Chondrocyte (in vitro differentiated cells): ENCODE results near the gene NEURL2. TPM values are rescaled to one million over a fixed set of nuclear protein-coding genes. Genes with fewer than 3 reads are reported as not detected.
A peak's percentile ranks its signal among the peaks of the same experiment; 100 is the strongest.

Source experiments
- DNase-seq: peaks from one replicate; pipeline ENCODE4 v3.0.0; 2021; ENCODE audit warnings: mixed read lengths, low spot score
- H3K27ac Mint-ChIP-seq: one replicate; pipeline ENCODE4 v1.8.0; 2021; ENCODE audit warnings: mild to moderate bottlenecking, moderate library complexity, mixed read lengths; ENCODE audit not compliant: unreplicated experiment
- H3K27me3 Mint-ChIP-seq: 2 replicates; pipeline ENCODE4 v1.8.0; 2021; ENCODE audit warnings: low read depth, mixed read lengths
- H3K36me3 Mint-ChIP-seq: 2 replicates; pipeline ENCODE4 v1.8.0; 2021; ENCODE audit warnings: low read depth, mixed read lengths
- H3K4me1 Mint-ChIP-seq: 2 replicates; pipeline ENCODE4 v1.8.0; 2021; ENCODE audit warnings: low read depth, mild to moderate bottlenecking, mixed read lengths
- H3K4me3 Mint-ChIP-seq: one replicate; pipeline ENCODE4 v1.8.0; 2021; ENCODE audit warnings: mild to moderate bottlenecking, moderate library complexity, mixed read lengths; ENCODE audit not compliant: unreplicated experiment
- H3K9me3 Mint-ChIP-seq: 2 replicates; pipeline ENCODE4 v1.8.0; 2021; ENCODE audit warnings: low read depth, mixed read lengths
- total RNA-seq: library from RNA; stranded (reverse); gene quantifications from 3 replicates; pipeline ENCODE4 v1.2.1, GENCODE V29; 2021
- TF ChIP-seq, protein P1 (sequence below): fragments of 200-600 bp; sonication (generic); IDR thresholded peaks from 2 replicates; pipeline ENCODE4 v1.5.0; 2021; ENCODE audit warnings: antibody characterized with exemption, mild to moderate bottlenecking, moderate library complexity

Gene NEURL2
- total RNA-seq, 1 donor from 2014 or later = 1.8 TPM

- peak overlapping the region; percentile 79 for H3K4me3 Mint-ChIP-seq
- H3K36me3 Mint-ChIP-seq = peaks cover 6% of the 10 kb centered on the region
- peak; percentile 97 for DNase-seq
- no peaks in the 10 kb centered on the region for H3K9me3 Mint-ChIP-seq
- H3K4me1 Mint-ChIP-seq = peaks cover 25% of the 10 kb centered on the region
- TF ChIP-seq, protein P1, sequence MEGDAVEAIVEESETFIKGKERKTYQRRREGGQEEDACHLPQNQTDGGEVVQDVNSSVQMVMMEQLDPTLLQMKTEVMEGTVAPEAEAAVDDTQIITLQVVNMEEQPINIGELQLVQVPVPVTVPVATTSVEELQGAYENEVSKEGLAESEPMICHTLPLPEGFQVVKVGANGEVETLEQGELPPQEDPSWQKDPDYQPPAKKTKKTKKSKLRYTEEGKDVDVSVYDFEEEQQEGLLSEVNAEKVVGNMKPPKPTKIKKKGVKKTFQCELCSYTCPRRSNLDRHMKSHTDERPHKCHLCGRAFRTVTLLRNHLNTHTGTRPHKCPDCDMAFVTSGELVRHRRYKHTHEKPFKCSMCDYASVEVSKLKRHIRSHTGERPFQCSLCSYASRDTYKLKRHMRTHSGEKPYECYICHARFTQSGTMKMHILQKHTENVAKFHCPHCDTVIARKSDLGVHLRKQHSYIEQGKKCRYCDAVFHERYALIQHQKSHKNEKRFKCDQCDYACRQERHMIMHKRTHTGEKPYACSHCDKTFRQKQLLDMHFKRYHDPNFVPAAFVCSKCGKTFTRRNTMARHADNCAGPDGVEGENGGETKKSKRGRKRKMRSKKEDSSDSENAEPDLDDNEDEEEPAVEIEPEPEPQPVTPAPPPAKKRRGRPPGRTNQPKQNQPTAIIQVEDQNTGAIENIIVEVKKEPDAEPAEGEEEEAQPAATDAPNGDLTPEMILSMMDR = no peak
- H3K27me3 Mint-ChIP-seq = no peaks in the 10 kb centered on the region
- H3K27ac Mint-ChIP-seq = peak overlapping the region; percentile 94
Observed at GRCh38 chr20:45910670-45911485, 19.9 kb upstream of the NEURL2 start.

GRCh38 chr20:45909817-45910669, 19.0 kb upstream of the NEURL2 start:
- Mint-ChIP-seq H3K4me1 (peaks cover 25% of the 10 kb centered on the region), H3K27ac (peak overlapping the region; percentile 94), H3K36me3 (peaks cover 6% of the 10 kb centered on the region), H3K27me3 (no peaks in the 10 kb centered on the region), H3K9me3 (no peaks in the 10 kb centered on the region), H3K4me3 (peak overlapping the region; percentile 79)
- TF ChIP-seq, protein P1 = no peak
- no peak for DNase-seq

GRCh38 chr20:45909336-45909808, 18.4 kb upstream of the NEURL2 start:
- no peak overlapping the region for H3K4me3 Mint-ChIP-seq

GRCh38 chr20:45908084-45908483, 17.1 kb upstream of the NEURL2 start:
- Mint-ChIP-seq H3K27ac (no peak overlapping the region), H3K9me3 (no peaks in the 10 kb centered on the region), H3K4me3 (no peak overlapping the region), H3K4me1 (peaks cover 25% of the 10 kb centered on the region), H3K27me3 (no peaks in the 10 kb centered on the region), H3K36me3 (peaks cover 6% of the 10 kb centered on the region)
- DNase-seq = no peak
- TF ChIP-seq, protein P1 = no peak

More at GRCh38 chr20:45909336-45909808, 18.4 kb upstream of the NEURL2 start:
- H3K4me1 Mint-ChIP-seq = peaks cover 25% of the 10 kb centered on the region
- H3K27me3 Mint-ChIP-seq = no peaks in the 10 kb centered on the region
- H3K36me3 Mint-ChIP-seq = peaks cover 6% of the 10 kb centered on the region
- DNase-seq = no peak
- peak overlapping the region; percentile 20 for H3K27ac Mint-ChIP-seq
- no peaks in the 10 kb centered on the region for H3K9me3 Mint-ChIP-seq
- TF ChIP-seq, protein P1 = no peak
